GM18507 (cell line): ENCODE data around the gene VMP1.
"Not testable (repeated sequence)": the region's sequence is repeated elsewhere in the genome, so short reads cannot be mapped to it uniquely, and the experiment has no call there.

Experiments
- DNase-seq: peaks from one replicate; pipeline ENCODE4 v3.0.0; 2011; ENCODE audit warnings: low read depth; ENCODE audit not compliant: insufficient read length; ENCODE audit errors: extremely low spot score
- FAIRE-seq: peaks from 2 replicates; lab custom pipeline; 2011; peaks lifted over from hg19 to GRCh38; lab: Jason Lieb, UNC

The VMP1 gene

DNA sequence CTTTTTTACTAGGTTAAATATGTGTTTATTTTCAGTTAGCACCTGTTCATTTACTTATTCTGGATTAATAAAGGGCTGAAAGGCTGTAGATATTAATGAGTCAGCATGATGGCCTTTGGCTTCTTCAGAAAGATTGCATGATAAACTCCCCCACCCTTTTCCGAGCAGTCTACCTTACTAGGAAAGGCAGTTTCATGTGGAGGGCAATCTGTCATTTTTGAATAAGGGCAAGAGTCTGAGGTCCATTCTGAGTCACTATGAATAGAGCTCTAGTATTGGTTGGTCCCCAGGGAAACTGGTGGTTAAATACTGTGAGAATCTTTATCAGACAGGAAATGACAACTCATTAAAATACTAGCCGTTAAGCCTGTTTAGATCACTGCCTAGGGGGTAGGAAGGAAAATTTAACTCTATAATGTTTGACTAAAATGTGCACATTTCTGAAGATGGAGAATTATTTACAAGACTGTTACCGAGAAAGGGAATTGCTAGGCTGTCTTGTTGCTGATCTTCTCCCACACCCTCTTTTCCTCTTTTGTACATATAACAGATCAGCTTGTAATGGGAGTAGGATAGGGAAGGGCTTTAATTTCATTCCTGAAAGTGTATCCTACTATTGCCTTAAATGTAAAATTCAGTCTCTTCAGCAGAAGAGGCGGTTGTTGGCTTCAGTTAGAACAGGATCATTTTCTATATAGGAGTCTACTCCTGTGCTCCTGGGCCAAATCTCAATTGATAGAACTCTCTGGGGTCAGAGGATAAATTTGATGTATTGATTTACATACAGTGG lies 122.0 kb downstream of the VMP1 start:
- no peak for DNase-seq
- peak; percentile 99 for FAIRE-seq

DNA sequence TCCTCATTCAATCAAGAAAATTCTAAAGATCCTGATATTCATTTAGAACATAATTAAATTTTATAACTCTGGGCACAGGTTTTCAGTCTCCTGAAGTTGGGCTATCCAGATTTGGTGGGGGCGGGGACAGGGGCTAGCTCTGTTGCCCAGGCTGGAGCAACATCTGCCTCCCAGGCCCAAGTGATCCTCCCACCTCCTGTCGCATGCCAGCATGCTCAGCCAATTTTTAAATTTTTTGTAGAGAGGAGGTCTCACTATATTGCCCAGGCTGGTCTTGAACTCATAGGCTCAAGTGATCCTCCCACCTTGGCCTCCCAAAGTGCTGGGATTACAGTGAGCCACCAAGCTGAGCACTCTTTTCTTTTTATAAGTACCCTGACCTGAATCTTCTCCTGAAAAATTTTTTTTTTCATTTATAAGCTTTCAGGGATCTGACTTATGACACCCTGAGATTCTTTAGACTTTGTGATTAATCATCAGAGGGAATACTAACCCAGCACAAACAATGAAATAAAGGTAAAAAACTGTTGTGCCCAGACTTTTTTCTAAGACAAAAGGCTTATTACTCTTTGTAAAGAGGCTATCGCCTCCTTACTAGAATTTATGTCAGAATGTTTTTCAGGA lies 122.7 kb downstream of the VMP1 start:
- DNase-seq (no peak), FAIRE-seq (no peak)

DNA sequence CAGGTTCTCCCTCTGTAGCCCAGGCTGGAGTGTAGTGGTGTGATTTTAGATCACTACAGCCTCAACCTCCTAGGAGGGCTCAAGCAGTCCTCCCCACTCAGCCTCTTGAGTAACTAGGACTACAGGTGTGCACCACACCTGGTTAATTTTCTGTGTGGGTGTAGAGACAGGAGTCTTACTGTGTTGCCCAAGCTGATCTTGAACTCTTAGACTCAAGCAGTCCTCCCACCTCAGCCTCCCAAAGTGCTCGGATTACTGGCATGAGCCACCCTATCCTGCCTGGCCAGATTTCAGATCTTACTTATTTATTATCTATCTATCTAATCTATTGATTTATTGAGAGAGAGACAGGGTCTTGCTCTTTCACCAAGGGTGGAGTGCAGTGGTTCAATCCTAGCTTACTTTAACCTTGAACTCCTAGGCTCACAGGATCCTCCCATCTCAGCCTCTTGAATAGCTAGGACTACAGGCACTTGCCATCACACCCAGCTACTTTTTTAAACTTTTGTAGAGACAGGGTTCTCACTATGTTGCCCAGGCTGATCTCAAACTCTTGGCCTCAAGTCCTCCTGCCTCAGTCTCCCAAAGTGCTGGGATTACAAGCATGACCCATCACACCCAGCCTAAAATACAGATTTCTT lies 123.5 kb downstream of the VMP1 start:
- DNase-seq (no peak), FAIRE-seq (peak; percentile 50)

DNA sequence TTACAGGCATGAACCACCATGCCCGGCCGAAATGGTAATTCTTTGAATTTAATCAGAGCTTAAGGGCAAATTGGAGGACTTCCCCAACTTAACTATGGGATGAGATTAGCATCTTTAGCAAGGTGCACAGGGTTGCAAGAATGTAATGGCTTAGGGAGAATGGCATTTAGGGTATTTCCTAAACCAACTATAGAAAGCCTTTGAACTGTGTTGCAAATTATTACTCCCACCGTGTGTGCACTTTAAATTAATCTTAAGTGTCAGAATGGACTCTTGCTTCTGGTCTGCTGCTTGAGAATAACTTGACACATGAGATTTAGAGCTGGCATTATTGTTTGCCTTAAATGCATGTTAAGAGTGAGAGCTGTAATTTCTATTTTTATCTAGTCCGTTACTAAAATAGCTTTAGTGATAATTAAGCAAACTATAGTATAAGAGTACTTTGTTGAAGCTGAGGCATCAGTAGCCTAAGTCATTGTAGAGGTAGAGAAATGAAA lies 125.5 kb downstream of the VMP1 start:
- DNase-seq (no peak), FAIRE-seq (peak; percentile 42)

DNA sequence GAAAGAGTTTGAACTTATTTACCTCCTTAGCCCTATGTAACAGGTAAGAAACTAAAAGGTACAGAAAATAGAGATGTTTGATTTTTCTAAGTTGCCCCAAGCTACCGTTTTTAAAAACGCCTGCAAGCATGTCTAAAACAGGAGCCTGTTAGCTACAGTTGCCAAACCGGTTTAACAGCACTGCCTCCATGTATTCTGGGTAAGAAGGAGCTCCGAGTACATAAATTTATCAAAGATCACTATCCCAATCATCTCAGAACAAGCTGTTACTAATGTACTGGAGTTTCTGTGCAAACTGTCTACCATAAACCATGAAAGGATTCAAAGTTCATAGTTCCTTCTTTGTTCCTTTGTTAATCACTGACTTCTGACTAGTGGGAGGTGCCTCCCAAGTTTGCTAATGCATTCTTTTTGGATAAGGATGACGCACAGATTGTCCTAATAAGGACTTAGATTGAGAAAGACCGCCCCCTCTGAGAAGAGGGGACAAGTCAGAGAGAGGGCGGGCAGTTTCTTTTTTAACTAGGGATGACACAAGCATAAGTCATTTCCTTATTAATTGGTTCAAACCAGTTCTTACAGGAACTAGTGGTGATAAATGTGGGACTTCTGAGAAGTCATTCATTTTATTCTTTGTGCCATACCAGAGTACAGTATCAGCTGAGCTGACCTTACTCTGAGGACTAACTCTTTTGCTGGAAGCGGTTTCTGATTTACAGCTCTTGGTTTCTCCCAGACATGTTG lies 130.0 kb downstream of the VMP1 start:
- FAIRE-seq: peak; percentile 89
- no peak for DNase-seq

DNA sequence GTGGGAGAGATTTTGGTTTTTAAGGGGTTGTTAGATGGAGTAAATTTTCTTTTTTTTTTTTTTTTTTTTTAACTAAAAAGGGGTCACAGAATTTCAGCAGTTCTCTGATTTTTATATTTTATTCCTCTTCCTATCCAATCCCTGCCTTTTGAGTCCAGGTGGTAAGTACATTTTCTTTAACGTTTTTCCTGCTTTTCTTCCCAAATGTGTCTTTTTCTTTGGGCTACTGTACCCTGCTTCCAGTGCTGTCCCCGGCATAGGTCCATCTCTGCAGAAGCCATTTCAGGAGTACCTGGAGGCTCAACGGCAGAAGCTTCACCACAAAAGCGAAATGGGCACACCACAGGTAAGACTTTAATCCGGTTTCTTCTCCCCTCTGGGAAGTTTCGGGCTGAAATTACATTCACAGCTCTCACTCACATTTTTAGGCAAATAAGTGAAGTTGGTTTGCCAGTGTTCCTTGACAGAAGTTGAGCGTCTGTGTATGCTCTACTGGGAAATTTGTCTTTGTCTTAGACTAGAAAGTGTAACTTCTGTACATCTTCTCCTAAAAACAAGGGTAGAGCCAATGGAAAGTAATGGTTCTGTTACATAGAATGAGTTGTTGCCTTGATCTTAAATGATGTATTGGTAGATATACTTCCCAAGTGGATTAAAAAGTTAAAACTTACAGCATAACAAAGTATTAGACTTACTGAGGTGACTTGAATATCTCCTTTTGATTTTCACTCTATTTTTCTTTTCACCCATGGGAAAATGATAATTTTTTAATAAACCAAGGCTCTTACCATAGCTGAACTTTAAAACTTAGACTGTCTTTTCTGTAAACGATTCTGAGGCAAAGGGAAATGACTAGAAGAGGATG lies 130.8 kb downstream of the VMP1 start:
- DNase-seq (no peak), FAIRE-seq (no peak)

DNA sequence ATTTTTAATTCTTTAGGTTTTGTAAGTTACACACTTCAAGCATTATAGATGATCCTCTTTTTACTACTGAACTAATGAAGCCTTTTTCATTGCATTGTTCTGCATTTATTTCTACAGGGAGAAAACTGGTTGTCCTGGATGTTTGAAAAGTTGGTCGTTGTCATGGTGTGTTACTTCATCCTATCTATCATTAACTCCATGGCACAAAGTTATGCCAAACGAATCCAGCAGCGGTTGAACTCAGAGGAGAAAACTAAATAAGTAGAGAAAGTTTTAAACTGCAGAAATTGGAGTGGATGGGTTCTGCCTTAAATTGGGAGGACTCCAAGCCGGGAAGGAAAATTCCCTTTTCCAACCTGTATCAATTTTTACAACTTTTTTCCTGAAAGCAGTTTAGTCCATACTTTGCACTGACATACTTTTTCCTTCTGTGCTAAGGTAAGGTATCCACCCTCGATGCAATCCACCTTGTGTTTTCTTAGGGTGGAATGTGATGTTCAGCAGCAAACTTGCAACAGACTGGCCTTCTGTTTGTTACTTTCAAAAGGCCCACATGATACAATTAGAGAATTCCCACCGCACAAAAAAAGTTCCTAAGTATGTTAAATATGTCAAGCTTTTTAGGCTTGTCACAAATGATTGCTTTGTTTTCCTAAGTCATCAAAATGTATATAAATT lies 132.3 kb downstream of the VMP1 start:
- FAIRE-seq (no peak), DNase-seq (no peak)

DNA sequence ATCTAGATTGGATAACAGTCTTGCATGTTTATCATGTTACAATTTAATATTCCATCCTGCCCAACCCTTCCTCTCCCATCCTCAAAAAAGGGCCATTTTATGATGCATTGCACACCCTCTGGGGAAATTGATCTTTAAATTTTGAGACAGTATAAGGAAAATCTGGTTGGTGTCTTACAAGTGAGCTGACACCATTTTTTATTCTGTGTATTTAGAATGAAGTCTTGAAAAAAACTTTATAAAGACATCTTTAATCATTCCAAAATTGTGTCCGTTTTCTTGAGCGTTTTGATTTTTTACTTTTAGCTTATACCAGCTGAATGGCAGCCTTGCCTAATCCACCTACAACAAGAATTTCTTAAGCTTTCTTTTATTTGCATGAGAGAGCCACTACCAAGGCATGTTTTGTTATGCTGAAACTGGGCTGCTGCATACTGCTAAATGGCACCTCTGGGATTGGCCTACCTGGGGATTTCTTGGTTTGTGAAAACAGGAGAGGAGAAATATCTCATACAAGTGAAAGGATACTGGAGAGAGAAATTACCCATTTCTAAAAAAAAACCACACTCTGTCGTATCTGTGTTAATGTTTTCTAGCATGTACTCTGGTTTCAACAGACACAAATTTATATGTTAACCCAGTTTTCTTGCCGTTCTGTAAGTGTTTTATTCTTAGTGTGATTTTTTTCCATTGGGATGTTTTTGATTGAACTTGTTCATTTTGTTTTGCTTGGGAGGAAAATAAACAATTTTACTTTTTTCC lies 133.1 kb downstream of the VMP1 start:
- no peak for DNase-seq
- FAIRE-seq: no peak

DNA sequence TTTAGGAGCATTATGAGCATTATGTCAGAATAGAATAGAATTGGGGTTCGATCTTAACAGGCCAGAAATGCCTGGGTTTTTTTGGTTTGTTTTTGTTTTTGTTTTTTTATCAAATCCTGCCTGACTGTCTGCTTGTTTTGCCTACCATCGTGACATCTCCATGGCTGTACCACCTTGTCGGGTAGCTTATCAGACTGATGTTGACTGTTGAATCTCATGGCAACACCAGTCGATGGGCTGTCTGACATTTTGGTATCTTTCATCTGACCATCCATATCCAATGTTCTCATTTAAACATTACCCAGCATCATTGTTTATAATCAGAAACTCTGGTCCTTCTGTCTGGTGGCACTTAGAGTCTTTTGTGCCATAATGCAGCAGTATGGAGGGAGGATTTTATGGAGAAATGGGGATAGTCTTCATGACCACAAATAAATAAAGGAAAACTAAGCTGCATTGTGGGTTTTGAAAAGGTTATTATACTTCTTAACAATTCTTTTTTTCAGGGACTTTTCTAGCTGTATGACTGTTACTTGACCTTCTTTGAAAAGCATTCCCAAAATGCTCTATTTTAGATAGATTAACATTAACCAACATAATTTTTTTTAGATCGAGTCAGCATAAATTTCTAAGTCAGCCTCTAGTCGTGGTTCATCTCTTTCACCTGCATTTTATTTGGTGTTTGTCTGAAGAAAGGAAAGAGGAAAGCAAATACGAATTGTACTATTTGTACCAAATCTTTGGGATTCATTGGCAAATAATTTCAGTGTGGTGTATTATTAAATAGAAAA lies 133.8 kb downstream of the VMP1 start:
- DNase-seq, FAIRE-seq: not testable (repeated sequence)

DNA sequence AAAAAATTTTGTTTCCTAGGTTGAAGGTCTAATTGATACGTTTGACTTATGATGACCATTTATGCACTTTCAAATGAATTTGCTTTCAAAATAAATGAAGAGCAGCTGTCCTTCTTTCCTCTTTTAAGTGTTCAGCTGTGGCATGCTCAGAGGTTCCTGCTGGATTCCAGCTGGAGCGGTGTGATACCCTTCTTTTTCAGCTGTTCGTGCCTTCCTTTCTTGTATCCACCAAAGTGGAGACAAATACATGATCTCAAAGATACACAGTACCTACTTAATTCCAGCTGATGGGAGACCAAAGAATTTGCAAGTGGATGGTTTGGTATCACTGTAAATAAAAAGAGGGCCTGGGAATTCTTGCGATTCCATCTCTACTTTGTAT lies 134.4 kb downstream of the VMP1 start:
- not testable (repeated sequence) for DNase-seq
- peak; percentile 5 for FAIRE-seq

DNA sequence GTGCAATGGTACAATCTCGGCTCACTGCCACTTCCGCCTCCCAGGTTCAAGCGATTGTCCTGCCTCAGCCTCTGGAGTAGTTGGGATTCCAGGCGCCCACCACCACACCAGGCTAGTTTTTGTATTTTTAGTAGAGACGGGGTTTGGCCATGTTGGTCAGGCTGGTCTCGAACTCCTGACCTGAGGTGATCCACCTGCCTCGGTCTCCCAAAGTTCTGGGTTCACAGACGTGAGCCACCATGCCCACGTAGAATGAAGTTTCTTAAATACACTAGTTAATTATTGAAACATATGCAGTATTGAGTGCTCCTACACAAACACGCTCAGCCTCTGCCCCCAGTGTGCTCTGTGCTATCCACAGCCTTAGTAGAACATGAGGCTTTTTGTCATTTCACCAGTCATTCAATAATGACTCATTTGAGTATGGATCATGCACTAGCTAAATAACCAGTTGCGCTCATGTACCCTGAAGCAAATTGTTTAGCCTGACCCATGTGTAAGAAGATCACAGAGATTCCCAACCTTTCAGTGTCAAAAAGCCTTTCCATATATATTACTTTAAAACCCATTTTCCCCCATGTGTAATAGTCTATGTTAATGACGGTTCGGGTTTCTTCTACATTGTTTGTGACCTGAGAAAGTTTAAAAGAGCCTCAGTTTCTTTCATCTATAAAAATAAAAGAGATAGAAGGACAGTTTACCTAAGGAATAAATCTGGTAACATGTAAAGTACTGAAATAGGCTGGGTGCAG lies 135.6 kb downstream of the VMP1 start:
- DNase-seq (no peak), FAIRE-seq (peak; percentile 65)

DNA sequence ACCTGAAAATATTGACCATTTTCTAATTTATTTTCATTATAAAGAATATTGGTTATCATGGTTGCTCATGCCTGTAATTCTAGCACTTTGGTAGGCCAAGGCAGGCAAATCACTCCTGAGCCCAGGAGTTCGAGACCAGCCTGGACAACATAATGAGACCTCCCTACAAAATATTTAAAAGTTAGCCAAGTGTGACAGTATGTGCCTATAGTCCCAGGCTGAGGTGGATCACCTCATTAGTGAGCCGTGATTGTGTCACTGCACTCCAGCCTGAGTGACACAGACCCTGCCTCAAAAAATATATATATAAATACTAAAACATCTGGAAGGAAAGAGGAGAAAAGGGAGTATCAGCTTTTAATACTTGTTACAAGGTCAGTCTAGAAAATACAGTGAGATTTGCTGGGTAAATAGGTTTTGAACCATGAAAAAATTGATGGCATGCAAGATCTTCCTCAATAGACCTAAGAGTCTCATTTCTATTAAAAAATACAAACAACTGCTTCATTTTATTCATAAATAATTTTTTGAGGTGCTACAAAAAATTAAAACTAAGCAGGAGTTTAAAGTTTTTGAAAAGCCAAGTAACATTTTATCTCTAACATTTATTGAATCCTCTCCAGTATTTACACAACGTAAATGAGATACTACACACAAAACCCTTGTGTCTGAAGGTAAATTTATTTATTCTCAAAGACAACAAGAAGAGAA lies 137.6 kb downstream of the VMP1 start:
- FAIRE-seq: no peak
- no peak for DNase-seq

DNA sequence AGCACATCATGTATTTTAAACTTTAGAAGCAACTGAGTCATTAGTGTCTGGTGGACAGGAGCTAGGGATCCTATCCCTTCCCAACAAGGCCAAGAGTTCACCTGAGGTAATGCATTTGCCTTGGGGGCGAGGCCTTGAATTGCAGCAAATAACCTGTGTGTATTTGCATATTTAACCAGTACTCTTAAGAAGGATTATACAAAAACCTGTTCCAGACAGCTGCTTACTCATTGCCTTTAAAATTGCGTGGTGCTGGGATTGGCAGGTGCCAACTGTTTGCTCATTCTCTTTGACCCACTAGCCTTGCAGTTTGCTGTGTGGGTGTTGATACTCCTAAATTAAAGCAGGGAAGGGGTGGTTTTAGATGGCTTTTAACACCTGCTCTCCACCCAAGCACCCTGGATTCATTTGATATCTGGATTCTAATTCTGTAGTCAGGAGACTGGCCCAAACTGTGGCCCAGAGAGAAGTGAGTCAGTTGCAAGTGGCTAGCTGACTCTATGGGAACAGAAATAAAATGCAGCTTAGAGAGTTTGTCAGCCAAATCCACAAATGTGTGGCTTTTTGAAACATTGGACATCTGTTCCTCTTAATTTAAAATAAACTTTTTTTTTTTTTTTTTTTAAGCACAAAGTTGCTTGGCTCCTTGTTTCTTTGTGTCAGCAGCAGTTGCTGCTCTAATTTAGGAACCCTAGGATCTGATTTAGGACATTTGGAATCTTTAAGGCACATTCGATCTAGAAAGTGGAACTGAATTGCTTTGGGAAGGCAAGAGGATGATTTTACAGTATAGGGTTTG lies 138.3 kb downstream of the VMP1 start:
- peak; percentile 21 for FAIRE-seq
- no peak for DNase-seq

DNA sequence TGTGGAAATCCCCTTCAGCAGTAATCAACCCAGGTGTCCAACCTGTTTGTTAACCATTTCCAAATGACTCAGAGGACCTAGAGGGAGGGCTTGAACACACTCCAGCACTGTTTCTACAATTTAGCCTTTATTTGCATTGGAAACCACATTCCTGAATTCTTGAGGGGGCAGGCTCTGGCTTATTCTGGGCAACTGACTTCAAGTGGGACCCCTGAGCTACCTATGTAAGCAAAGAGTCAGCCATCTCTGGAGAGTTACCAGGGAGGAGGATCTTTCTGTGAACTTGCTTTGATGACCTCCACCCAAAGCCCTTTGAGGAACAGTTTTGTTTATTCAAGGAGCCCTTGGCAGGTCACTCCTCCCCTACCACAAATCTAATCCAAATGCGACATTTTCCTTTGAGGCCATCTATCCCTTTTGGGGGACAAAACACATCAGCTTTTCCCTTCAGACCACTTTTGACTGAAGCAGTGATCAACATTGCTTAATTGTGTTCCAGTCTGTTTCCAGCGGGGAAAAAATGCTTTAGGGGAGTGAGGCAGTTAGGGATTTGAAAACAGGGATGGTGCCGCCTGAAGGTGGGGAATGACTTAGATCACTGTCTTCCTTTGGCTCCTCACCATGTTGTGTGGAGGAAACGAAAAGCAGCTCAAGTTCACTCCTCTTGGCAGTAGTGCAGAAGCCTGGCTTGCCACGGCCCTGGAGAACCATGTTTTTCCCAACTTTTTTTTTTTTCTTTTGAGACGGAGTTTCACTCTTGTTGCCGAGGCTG lies 139.1 kb downstream of the VMP1 start:
- FAIRE-seq (peak; percentile 79), DNase-seq (no peak)

DNA sequence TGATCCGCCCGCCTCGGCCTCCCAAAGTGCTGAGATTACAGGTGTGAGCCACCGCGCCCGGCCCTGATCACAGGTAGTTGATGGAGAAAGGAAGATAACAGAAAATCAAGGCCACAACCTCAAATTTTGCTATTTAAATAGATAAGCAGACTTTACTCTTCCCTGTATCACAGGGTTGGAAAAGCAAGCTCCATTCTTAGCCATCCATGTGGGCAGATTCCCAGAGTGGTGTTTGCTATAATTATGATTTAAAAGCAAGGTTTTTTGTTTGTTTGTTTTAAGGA lies 140.9 kb downstream of the VMP1 start:
- no peak for DNase-seq
- no peak for FAIRE-seq
